Heart right ventricle (tissue), 16 donors: ENCODE measurements around the gene RFX3. TPM values are rescaled to one million over a fixed set of nuclear protein-coding genes. Genes with fewer than 3 reads are reported as not detected.

Source experiments
- ATAC-seq, 8 donors: fragments of 200-7000 bp; cut with Tn5 transposase; one replicate each; pipeline ENCODE4 v1.9.1; 2020; ENCODE audit warnings: mild to moderate bottlenecking in 8 of 8, moderate library complexity in 8 of 8, moderate number of reproducible peaks in 1 of 8
- DNase-seq, 2 donors: peaks; one replicate each; pipeline ENCODE4 v3.0.0-alpha.2; 2020
- H3K27ac ChIP-seq, 10 donors: fragments of 200-600 bp; sonication (generic) in 2 of 10; one replicate each; pipeline versions ENCODE4 v1.5.0 to v1.8.0; 2020 to 2022; ENCODE audit warnings: mild to moderate bottlenecking in 3 of 10
- H3K27me3 ChIP-seq, 7 donors: fragments of 200-600 bp; one replicate each; pipeline ENCODE4 v1.8.0; 2021 to 2022; ENCODE audit warnings: mild to moderate bottlenecking in 2 of 7
- H3K36me3 ChIP-seq, 9 donors: fragments of 200-600 bp; sonication (generic) in 1 of 9; one replicate each; pipeline versions ENCODE4 v1.5.0 to v1.8.0; 2020 to 2022; ENCODE audit warnings: mild to moderate bottlenecking in 2 of 9
- H3K4me1 ChIP-seq, 9 donors: fragments of 200-600 bp; sonication (generic) in 1 of 9; one replicate each; pipeline versions ENCODE4 v1.5.0 to v1.8.0; 2020 to 2022; ENCODE audit warnings: mild to moderate bottlenecking in 4 of 9
- H3K4me3 ChIP-seq, 10 donors: fragments of 200-600 bp; sonication (generic) in 2 of 10; one replicate each; pipeline versions ENCODE4 v1.5.0 to v1.8.0; 2020 to 2022; ENCODE audit warnings: mild to moderate bottlenecking in 7 of 10, moderate library complexity in 2 of 10
- H3K9me3 ChIP-seq, 11 donors: fragments of 200-600 bp in 10 of 11; sonication (generic) in 2 of 11; one replicate each; pipeline versions ENCODE4 v1.5.0 to v1.8.0; 2013 to 2022; ENCODE audit warnings: mild to moderate bottlenecking in 2 of 11, control low read depth in 1 of 11, moderate library complexity in 1 of 11
- CTCF ChIP-seq, 9 donors: fragments of 200-600 bp; sonication (generic) in 2 of 9; IDR thresholded peaks; one replicate each; pipeline versions ENCODE4 v1.5.0 to v1.8.0; 2021 to 2022; ENCODE audit warnings: antibody characterized with exemption in 9 of 9, mild to moderate bottlenecking in 5 of 9, moderate library complexity in 1 of 9
- WGBS, 2 donors: extraction: QIAGEN DNeasy Blood & Tissue Kit; methylation state at CpG; one replicate each; pipeline ENCODE4 v1.1.7; 2013; ENCODE audit warnings: inconsistent platforms in 1 of 2; 5-methylcytosine and 5-hydroxymethylcytosine counted together
- intact Hi-C, 10 donors: fragments of 100-400 bp; cut with DNase I; formaldehyde crosslinking; loops; one replicate each; pipeline versions ENCODE4 v1.11.1 to v1.14.2; 2022
- polyA plus RNA-seq, 2 donors: library from polyadenylated mRNA; stranded (reverse); fragments of 200-250 nt; gene quantifications; one replicate each; pipeline ENCODE4 v1.2.3, GENCODE V29; 2013
- total RNA-seq, 10 donors: library from RNA; stranded (reverse); fragmentation: NEBNext Ultra II Directional in 3 of 10; extraction: Animal tissue kit (Norgen Biotek cat#: 25700) in 3 of 10; gene quantifications; one replicate each; pipeline versions ENCODE4 v1.2.1 to v1.2.4, GENCODE V29; 2021 to 2023
- donor health status: Arrhythmogenic right ventricular cardiomyopathy.
- donor health status: ischemic (EF 13 %, LVEDD 7.1; RV severe dilation, severe dysfunction).
- donor health status: healthy with polysubstance abuse.
- donor health status: DM: no; HTN: yes; CAD: no.
- donor health status: DM: no; HTN: no; CAD: no.
- donor health status: ischemic (EF 25% LVEDD 6.9; RV normal size, moderate dysfunction).
- donor health status: ischemic (EF 25% LVEDD 5.7; RV mildly dilated, moderate dysfunction).
- donor health status: healthy.
- donor health status: DM: yes; HTN: yes; CAD: no.
- donor health status: Ischemic cardiomyopathy.
- donor health status: ischemic (EF 35%, LVEDD 5.7; RV mildly dilated, moderate dysfunction).
- donor health status: nonischemic (EF 11% LVEDD 7.7; RV severe dilation, severe dysfunction).
- donor health status: DM: yes; HTN: yes; CAD: no.
- donor health status: PGD.
- donor health status: ischemic (EF 29% LVEDD 5.4; RV normal size, mild dysfunction).
- donor health status: nonischemic (EF 23%, LVEDD 6.1; RV moderate dilation, normal function).

The RFX3 gene
- total and polyA plus RNA-seq, 12 donors = 0.43 to 5.9 (median 3.5) TPM

GRCh38 chr9:3397766-3398165, 128.0 kb downstream of the RFX3 start:
- DNase-seq (no peak), ATAC-seq (no peak)
- Histone ChIP-seq H3K9me3 (no peaks in the 10 kb centered on the region), H3K4me3 (peak overlapping the region in 1 of 10 donors; percentile 32), H3K36me3 (peaks cover 0 to 22% (median 0%) of the 10 kb centered on the region in 9 donors), H3K4me1 (peaks cover 0 to 21% (median 0%) of the 10 kb centered on the region in 9 donors), H3K27ac (peak overlapping the region in 1 of 10 donors; percentile 83), H3K27me3 (no peaks in the 10 kb centered on the region)
- intact Hi-C loops = no loop called here
- 93 to 97% methylated on average over 2 of the region's 2 CpGs for WGBS, 2 donors
- TF ChIP-seq CTCF (IDR thresholded peaks at IDR 0.05) = no peak

- Histone ChIP-seq H3K27me3 (no peaks in the 10 kb centered on the region), H3K4me1 (peaks cover 0 to 2% (median 0%) of the 10 kb centered on the region in 9 donors), H3K9me3 (peaks cover 0 to under 1% (median 0%) of the 10 kb centered on the region in 11 donors), H3K27ac (no peak overlapping the region), H3K36me3 (peaks cover 0 to 29% (median 0%) of the 10 kb centered on the region in 9 donors), H3K4me3 (no peak overlapping the region)
- DNase-seq (no peak), ATAC-seq (no peak)
- no peak for TF ChIP-seq CTCF (IDR thresholded peaks at IDR 0.05)
- 98 to 100% methylated on average over 2 of the region's 2 CpGs for WGBS, 2 donors
- intact Hi-C loops = no loop called here
These were observed 134.4 kb downstream of the RFX3 start for GRCh38 chr9:3391414-3391813.

- WGBS, 2 donors = 77 to 86% methylated on average over 1 of the region's 1 CpG
- Histone ChIP-seq H3K36me3 (peaks cover 0 to 13% (median 0%) of the 10 kb centered on the region in 9 donors), H3K27ac (no peak overlapping the region), H3K9me3 (peaks cover 0 to 7% (median 0%) of the 10 kb centered on the region in 11 donors), H3K27me3 (no peaks in the 10 kb centered on the region), H3K4me1 (peaks cover 0 to 4% (median 0%) of the 10 kb centered on the region in 9 donors), H3K4me3 (no peak overlapping the region)
- no peak for TF ChIP-seq CTCF (IDR thresholded peaks at IDR 0.05)
- ATAC-seq (no peak), DNase-seq (no peak)
- intact Hi-C loops = no loop called here
These were observed 139.0 kb downstream of the RFX3 start for GRCh38 chr9:3386753-3387152.

- intact Hi-C loops = no loop called here
- peaks cover 0 to 7% (median 0%) of the 10 kb centered on the region in 11 donors for H3K9me3 ChIP-seq
These were observed 139.9 kb downstream of the RFX3 start for GRCh38 chr9:3385871-3386270.

More at GRCh38 chr9:3385871-3386270, 139.9 kb downstream of the RFX3 start:
- no peak for TF ChIP-seq CTCF (IDR thresholded peaks at IDR 0.05)
- WGBS, 2 donors = 90 to 92% methylated on average over 1 of the region's 1 CpG
- Histone ChIP-seq H3K27ac (no peak overlapping the region), H3K27me3 (no peaks in the 10 kb centered on the region), H3K4me1 (peaks cover 0 to 4% (median 0%) of the 10 kb centered on the region in 9 donors), H3K4me3 (no peak overlapping the region), H3K36me3 (peaks cover 0 to 13% (median 0%) of the 10 kb centered on the region in 9 donors)
- ATAC-seq = no peak
- DNase-seq = no peak
